ENCODE results near the gene CALR3.

CALR3 gene

DNA sequence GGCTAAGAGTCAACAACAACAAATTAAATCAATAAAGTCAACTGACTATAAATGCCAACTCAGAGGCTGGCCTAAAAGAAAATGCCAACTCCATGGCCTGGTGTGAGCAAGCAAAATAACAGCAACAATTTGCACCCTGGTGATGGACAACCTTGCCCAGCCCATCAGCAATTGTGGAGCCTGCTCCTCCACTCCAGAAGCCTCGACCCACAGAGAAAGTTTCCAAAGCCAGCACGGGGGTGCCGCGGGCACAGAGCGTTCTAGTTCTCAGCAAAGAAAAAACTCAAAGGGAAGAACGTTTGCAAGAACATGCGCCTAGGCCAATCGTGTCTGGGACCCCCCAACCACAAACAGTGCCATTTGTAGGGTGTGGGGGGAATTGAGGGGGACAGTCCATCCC, 35.5 kb downstream of the CALR3 start:
- DNase-seq (ENCODE audit: low read depth): no peak

DNA sequence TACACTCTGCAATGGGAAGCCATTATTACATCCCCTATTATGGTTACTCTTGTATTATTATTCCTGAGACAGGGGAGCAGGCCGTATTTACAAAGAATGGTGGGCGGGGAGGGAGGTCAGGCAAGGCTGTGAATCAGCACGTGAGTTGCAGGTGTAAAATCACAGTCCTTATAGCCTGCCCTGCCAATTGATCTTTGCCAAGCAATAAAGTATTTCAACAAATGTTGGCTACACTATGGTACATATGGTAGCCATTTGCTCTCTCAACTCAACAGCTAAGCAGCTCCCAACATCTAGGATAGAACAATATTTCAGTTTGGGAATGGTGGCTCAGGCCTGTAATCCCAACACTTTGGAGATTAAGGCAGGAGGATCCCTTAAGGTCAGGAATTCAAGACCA, 36.3 kb downstream of the CALR3 start:
- no peak for DNase-seq (ENCODE audit: low read depth)
- no peak overlapping the region for H3K4me3 ChIP-seq (ENCODE audit: low read depth, low read length)
- TF ChIP-seq, protein P1, sequence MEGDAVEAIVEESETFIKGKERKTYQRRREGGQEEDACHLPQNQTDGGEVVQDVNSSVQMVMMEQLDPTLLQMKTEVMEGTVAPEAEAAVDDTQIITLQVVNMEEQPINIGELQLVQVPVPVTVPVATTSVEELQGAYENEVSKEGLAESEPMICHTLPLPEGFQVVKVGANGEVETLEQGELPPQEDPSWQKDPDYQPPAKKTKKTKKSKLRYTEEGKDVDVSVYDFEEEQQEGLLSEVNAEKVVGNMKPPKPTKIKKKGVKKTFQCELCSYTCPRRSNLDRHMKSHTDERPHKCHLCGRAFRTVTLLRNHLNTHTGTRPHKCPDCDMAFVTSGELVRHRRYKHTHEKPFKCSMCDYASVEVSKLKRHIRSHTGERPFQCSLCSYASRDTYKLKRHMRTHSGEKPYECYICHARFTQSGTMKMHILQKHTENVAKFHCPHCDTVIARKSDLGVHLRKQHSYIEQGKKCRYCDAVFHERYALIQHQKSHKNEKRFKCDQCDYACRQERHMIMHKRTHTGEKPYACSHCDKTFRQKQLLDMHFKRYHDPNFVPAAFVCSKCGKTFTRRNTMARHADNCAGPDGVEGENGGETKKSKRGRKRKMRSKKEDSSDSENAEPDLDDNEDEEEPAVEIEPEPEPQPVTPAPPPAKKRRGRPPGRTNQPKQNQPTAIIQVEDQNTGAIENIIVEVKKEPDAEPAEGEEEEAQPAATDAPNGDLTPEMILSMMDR (IDR thresholded peaks at IDR 0.05; ENCODE audit: control insufficient read depth, extremely low read depth, insufficient read depth): no peak

More for the DNA sequence above, 35.5 kb downstream of the CALR3 start:
- TF ChIP-seq, protein P1 (IDR thresholded peaks at IDR 0.05; ENCODE audit: control insufficient read depth, extremely low read depth, insufficient read depth): no peak
- H3K4me3 ChIP-seq (ENCODE audit: low read depth, low read length): no peak overlapping the region

DNA sequence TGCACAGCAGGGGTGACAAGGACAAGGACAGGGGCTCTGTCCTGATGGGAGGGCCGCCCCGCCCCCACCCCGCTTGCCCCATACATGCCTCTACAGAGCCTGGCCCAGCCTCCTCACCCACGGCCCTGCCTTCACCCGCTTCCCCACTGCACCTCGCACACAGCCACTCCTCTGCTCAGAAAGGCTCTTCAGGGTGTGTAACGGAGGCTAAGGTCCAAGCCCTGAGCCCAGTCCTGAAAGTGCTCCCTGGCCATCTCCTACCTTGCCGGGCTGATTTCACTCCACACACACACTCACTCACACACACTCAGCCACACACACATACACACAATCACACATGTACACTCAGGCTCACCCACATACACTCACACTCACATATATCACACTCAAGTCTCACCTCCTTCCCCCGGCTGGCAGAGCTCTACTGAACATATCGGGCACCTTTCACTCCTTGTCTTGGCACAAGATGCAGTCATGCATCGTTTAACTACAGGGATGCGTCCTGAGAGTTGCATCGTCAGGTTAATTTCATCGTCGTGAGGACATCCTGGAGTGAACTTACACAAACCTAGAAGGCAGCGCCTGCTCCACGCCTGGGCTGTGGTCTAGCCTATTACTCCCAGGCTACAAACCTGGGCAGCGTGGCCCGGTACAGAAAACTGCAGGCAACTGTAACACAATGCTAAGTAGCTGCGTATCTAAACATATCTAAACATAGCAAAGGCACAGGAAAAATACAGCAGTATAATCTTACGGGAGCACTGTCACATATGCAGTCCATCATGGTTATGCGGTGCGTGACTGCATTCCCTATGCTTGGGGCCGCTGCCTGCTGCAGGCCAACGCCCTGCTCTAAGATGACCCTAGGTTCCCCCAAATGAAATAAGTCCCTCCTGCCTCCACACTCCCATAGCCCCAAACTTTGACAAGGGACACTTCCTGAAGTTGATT, 37.3 kb downstream of the CALR3 start:
- no peak overlapping the region for H3K4me3 ChIP-seq (ENCODE audit: low read depth, low read length)
- no peak for DNase-seq (ENCODE audit: low read depth)
- TF ChIP-seq, protein P1 (IDR thresholded peaks at IDR 0.05; ENCODE audit: control insufficient read depth, extremely low read depth, insufficient read depth): no peak

DNA sequence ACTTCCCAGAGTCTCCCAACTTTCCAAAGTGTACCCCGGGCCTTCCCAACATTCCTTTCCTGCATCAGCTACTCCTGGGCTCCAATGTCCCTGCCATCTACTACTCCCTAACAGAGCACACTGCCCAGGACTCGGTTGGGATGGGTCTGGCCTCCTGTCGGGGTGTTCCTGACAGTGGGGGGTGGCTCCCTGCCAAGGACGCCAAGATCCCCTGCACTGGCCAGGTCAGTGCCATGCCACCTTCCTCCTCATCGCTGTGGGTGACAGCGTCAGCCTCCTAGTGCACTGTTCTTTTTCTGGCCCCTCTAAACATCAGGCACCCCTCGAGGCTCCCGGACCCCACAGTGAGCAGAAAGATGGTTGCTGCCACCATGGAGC, 38.0 kb downstream of the CALR3 start:
- no peak for DNase-seq (ENCODE audit: low read depth)
- TF ChIP-seq, protein P1 (IDR thresholded peaks at IDR 0.05; ENCODE audit: control insufficient read depth, extremely low read depth, insufficient read depth): no peak
- H3K4me3 ChIP-seq (ENCODE audit: low read depth, low read length): no peak overlapping the region

DNA sequence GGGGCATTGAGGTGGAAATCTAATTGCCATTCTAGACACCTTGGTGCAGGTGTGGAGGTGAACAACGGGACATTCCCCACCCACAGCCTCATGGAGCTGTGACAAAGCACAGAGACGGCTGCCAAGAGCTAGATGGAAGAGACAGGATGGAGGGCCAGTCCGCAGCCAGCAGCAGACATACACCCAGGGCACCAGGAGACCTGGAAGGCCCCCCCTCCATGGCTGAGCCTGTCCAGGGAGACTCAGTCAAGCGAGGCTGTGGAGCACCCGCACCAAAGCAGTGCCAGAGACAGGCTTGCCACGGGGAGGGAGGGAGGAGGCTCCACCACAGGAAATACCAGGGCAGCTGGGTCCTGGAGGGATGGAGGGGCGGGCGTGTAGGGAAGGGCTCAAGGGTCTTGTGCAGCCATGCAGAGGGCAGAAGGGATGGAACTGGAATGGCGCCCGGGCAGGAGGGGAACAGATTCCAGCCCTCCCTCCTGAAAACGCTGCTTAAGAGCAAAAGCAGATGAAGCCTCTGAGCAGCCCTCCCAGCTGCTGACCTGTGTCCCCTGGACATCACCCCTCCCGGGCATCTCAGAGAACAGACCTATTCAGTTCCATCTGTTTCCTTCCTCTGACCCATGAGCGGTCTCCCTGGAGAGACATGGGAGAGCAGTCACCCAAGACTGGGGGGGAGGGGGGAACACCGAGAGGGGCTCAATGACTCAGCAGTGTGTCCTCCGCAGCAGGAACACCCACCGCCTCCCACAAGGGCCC, 38.6 kb downstream of the CALR3 start:
- TF ChIP-seq, protein P1 (IDR thresholded peaks at IDR 0.05; ENCODE audit: control insufficient read depth, extremely low read depth, insufficient read depth): no peak
- no peak overlapping the region for H3K4me3 ChIP-seq (ENCODE audit: low read depth, low read length)
- DNase-seq (ENCODE audit: low read depth): no peak

DNA sequence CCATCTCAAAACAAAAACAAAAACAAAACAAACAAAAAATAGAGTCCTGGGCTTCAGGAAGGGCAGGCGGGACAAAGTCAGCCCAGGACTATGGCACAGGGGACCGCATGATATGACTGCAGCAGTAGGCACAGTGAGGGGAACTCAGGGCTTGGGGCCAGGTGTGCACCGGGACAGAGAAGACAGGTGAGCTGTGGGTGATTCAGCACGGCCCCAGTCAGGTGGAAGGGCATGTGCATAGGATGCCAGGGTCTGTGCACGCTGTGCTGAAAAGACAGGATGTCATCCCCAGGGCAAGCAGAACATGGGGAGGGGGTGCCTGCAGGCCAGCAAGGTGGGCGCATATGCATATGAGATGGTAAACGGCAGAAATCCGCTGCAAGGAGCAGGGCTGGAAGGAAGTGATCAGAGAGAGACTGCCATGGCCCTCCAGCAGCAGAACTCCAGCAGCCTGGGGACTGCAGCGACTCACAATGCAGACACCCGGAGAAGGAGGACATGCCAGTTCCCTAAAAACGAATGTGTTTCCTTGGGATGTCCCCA, 39.2 kb downstream of the CALR3 start:
- DNase-seq (ENCODE audit: low read depth): no peak
- TF ChIP-seq, protein P1 (IDR thresholded peaks at IDR 0.05; ENCODE audit: control insufficient read depth, extremely low read depth, insufficient read depth): no peak
- H3K4me3 ChIP-seq (ENCODE audit: low read depth, low read length): no peak overlapping the region

Data from LNCaP clone FGC (cell line).